Neural crest cell (in vitro differentiated cells): ENCODE data around the gene TRIM14. TPM values are rescaled to one million over a fixed set of nuclear protein-coding genes. Genes with fewer than 3 reads are reported as not detected.

Experiments used
- DNase-seq: peaks from one replicate; pipeline ENCODE4 v3.0.0; 2021; ENCODE audit warnings: low read depth, mixed read lengths, low spot score
- H3K27ac Mint-ChIP-seq: one replicate; pipeline ENCODE4 v1.8.0; 2021; ENCODE audit warnings: mild to moderate bottlenecking, mixed read lengths; ENCODE audit not compliant: unreplicated experiment
- H3K27me3 Mint-ChIP-seq: 2 replicates; pipeline ENCODE4 v1.8.0; 2021; ENCODE audit warnings: low read depth, mild to moderate bottlenecking, mixed read lengths
- H3K36me3 Mint-ChIP-seq: 2 replicates; pipeline ENCODE4 v1.8.0; 2021; ENCODE audit warnings: low read depth, mild to moderate bottlenecking, mixed read lengths
- H3K4me1 Mint-ChIP-seq: 2 replicates; pipeline ENCODE4 v1.8.0; 2021; ENCODE audit warnings: mixed read lengths
- H3K4me3 Mint-ChIP-seq: one replicate; pipeline ENCODE4 v1.8.0; 2021; ENCODE audit warnings: mild to moderate bottlenecking, mixed read lengths
- H3K9me3 Mint-ChIP-seq: 2 replicates; pipeline ENCODE4 v1.8.0; 2021; ENCODE audit warnings: mixed read lengths
- total RNA-seq: library from RNA; stranded (reverse); gene quantifications from 2 replicates; pipeline ENCODE4 v1.2.1, GENCODE V29; 2021
- TF ChIP-seq, protein P1 (sequence below): fragments of 200-600 bp; sonication (generic); conservative IDR thresholded peaks from 2 replicates; pipeline ENCODE4 v1.5.0; 2021; ENCODE audit warnings: antibody characterized with exemption, mild to moderate bottlenecking

Gene TRIM14
- total RNA-seq, 1 donor from 2014 or later = 11.2 TPM

DNA sequence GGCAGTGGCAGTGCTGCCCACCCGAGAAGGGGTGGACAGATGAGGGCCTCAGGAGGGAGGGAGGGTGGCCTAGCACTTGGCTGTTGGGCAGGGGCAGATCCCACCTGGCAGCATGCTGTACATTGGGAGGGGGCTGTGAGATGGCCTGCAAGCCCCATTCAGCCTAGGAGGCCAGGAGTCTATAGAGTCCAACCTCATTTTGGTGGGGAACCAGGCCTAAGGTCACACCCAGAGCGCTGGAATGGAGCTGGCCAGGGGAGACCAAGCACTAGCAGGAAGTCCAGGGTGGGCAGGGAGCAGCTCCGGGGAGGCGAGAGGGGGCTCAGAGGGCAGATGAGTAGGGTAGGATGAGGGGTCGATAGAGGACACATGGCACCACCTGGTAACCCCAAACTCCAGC is 22.9 kb downstream of the TRIM14 start:
- H3K9me3 Mint-ChIP-seq = no peaks in the 10 kb centered on the region
- DNase-seq = no peak
- no peaks in the 10 kb centered on the region for H3K4me1 Mint-ChIP-seq
- H3K27ac Mint-ChIP-seq = peak overlapping the region; percentile 57
- H3K36me3 Mint-ChIP-seq = no peaks in the 10 kb centered on the region
- TF ChIP-seq, protein P1, sequence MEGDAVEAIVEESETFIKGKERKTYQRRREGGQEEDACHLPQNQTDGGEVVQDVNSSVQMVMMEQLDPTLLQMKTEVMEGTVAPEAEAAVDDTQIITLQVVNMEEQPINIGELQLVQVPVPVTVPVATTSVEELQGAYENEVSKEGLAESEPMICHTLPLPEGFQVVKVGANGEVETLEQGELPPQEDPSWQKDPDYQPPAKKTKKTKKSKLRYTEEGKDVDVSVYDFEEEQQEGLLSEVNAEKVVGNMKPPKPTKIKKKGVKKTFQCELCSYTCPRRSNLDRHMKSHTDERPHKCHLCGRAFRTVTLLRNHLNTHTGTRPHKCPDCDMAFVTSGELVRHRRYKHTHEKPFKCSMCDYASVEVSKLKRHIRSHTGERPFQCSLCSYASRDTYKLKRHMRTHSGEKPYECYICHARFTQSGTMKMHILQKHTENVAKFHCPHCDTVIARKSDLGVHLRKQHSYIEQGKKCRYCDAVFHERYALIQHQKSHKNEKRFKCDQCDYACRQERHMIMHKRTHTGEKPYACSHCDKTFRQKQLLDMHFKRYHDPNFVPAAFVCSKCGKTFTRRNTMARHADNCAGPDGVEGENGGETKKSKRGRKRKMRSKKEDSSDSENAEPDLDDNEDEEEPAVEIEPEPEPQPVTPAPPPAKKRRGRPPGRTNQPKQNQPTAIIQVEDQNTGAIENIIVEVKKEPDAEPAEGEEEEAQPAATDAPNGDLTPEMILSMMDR = no peak
- peaks cover 3% of the 10 kb centered on the region for H3K27me3 Mint-ChIP-seq
- no peak overlapping the region for H3K4me3 Mint-ChIP-seq

GRCh38 chr9:98095401-98095800 is 23.6 kb downstream of the TRIM14 start:
- no peak overlapping the region for H3K4me3 Mint-ChIP-seq
- no peaks in the 10 kb centered on the region for H3K36me3 Mint-ChIP-seq
- no peaks in the 10 kb centered on the region for H3K9me3 Mint-ChIP-seq
- no peaks in the 10 kb centered on the region for H3K4me1 Mint-ChIP-seq
- H3K27me3 Mint-ChIP-seq = peaks cover 3% of the 10 kb centered on the region
- H3K27ac Mint-ChIP-seq = no peak overlapping the region
- no peak for DNase-seq
- TF ChIP-seq, protein P1 = no peak

- Mint-ChIP-seq H3K9me3 (no peaks in the 10 kb centered on the region), H3K27ac (no peak overlapping the region), H3K4me1 (no peaks in the 10 kb centered on the region), H3K27me3 (peaks cover 3% of the 10 kb centered on the region), H3K36me3 (no peaks in the 10 kb centered on the region), H3K4me3 (no peak overlapping the region)
- TF ChIP-seq, protein P1 = no peak
- DNase-seq = no peak
These were observed 24.2 kb downstream of the TRIM14 start for GRCh38 chr9:98094851-98095250.

DNA sequence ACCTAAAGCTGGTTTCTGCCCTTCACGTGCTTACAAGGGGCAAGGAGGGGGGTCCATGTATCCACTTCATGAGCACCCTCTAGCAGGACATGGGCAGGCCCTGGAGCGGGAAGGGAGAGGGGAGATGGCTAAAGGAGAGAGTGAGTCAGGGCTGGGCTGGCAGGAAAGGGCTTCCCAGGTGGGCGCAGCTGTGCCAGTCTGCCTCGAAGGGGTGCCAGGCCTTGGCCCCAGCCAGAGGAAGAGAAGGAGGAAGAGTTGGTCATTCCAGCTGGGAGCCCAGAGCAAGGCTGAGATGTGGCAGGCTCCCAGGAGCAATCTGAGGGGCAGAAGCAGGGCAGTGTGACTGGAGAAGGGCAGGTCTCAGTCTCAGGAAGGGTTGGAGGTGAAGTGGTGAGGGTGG is 24.7 kb downstream of the TRIM14 start:
- Mint-ChIP-seq H3K27me3 (peaks cover 7% of the 10 kb centered on the region), H3K4me1 (no peaks in the 10 kb centered on the region), H3K36me3 (no peaks in the 10 kb centered on the region), H3K4me3 (no peak overlapping the region), H3K9me3 (no peaks in the 10 kb centered on the region), H3K27ac (no peak overlapping the region)
- no peak for DNase-seq
- TF ChIP-seq, protein P1 = no peak

- Mint-ChIP-seq H3K9me3 (no peaks in the 10 kb centered on the region), H3K4me3 (no peak overlapping the region), H3K27me3 (peaks cover 15% of the 10 kb centered on the region), H3K27ac (no peak overlapping the region), H3K4me1 (no peaks in the 10 kb centered on the region), H3K36me3 (no peaks in the 10 kb centered on the region)
- no peak for DNase-seq
- TF ChIP-seq, protein P1 = no peak
These were observed 26.4 kb downstream of the TRIM14 start for GRCh38 chr9:98092613-98092931.
